Putamen (tissue), 1 donor: Measurements from ENCODE around the gene PRMT5.
"Not testable (repeated sequence)": the region's sequence is repeated elsewhere in the genome, so short reads cannot be mapped to it uniquely, and the experiment has no call there.

Experiments
- DNase-seq: peaks from one replicate; pipeline ENCODE4 v3.0.0-alpha.2; 2016; ENCODE audit warnings: low spot score

Gene PRMT5

GRCh38 chr14:22932146-22932545 is 3.0 kb upstream of the PRMT5 start:
- DNase-seq = no peak

DNA sequence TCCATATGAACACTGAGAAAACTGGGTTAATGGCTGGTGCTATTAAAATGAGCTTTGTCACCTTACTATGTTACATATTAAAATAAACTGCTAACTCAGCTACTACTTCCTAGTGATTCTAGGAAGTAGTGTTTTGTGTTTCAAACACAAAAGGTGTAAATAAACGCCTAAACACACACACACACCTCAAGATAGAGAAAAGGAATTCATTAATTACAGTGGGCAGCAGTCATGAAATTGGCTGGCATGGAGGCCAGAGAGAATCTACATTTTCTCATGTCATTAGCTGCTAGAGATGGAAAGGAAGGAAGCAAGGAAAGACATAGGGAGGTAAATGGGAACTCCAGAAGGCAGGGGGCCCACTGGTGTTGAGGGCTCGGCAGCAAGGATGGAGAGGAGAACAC is 787 bp upstream of the PRMT5 start:
- no peak for DNase-seq

DNA sequence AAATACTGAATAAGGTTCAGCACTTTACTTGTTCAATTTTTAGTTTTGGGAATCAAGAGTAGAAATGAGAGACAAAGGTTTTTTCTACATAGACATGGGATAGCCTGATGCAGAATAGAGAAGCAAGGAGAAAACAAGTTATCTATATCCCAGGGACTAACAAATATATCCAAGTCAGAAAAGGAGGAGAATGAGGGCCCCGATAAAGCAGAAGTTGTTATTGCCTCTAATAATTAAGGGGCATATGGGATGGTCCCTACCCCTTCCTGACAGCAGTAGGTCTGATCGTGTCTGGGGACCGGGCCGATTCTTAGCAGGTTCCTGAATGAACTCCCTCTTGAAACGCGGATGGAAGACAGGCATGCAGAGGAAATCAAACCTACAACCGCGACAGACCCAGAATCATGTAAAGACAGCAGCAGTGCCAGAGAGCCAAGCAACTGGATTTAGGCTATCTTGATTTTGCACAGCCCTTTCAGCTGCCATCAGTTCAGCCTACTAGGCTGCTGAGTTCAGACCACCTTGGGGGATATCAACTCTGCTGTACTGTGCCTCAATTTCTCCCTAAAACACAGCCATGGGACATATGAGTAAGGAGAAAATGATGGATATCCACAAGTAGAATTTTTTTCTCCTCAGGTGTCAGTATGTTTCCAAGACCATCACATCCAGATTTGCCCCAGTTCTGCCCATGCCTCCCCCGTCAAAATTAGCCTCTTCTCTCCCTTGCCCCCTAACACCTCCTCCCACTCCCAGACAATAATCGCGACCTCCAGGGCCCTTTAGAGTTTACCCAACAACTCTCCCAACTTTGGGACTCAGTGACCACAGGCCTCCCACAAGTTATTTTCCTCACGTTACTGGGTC is 706 bp downstream of the PRMT5 start:
- DNase-seq = no peak

- no peak for DNase-seq
Observed at GRCh38 chr14:22926316-22926715, 2.9 kb downstream of the PRMT5 start.

- DNase-seq = no peak
Observed at GRCh38 chr14:22925513-22925912, 3.7 kb downstream of the PRMT5 start.

DNA sequence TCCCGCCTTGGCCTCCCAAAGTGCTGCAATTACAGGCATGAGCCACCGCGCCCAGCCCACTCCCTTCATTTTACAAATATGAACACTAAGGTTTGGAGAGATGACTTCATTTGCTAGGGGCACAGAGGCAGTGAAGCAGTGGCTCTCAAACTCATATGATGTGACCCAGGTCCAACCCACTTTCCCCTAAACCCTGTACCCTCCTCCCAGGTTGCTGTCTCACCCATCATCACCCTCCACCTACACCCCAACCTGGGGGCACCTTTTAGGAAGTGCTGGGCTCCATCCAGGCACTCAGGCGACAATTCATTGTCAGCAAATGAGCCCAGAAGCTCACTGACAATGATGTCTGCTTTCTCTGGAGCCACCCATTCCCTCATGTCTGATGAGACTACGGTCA is 5.4 kb downstream of the PRMT5 start:
- no peak for DNase-seq

GRCh38 chr14:22922294-22922693 is 6.9 kb downstream of the PRMT5 start:
- no peak for DNase-seq

GRCh38 chr14:22920697-22921096 is 8.5 kb downstream of the PRMT5 start:
- no peak for DNase-seq

- DNase-seq = no peak
Observed at GRCh38 chr14:22919601-22919921, 9.6 kb downstream of the PRMT5 start.

DNA sequence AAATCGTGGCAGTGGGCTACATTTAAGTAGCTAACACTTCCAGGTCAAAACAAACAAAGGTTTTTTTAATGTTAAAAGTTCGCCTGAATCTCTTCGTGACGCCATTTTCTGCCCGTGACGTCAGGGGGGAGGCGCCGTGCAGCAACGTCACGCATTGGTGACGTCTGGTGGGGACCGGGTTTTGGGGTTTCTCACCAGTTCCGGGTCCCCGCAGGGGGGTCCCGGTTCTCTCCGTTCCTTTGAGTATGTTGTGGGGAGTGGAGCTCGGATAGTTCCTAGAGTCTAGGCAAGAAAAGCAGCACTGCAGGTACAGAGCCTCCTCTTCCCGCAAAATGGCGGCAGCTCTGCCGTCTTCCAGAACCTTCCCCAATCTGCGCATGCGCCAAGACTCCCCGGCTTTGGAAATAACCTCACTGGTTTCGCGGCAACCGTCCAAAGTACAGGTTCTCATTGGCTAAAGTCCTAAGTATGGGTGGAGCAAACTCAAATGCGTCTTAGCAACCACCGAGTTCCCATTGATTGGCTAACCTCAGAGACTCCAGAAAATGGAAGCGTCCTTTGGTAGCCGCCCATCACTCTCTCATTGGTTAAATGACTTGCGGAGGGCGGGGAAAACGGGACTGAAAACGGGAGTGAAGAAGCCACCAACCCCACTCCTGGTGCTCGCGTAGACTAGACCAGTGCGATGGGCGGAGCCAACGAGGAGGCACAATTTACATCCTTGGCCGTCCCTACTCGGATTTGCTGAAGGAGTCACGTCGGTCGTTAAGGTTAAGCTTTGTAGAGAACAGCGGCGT is 10.2 kb downstream of the PRMT5 start, which contains the start of gene RBM23:
Gene RBM23 (minus strand): TSS at position 346 of the 797 bp plus-strand sequence.
- peak; percentile 100 for DNase-seq

GRCh38 chr14:22915886-22916521 is 13.2 kb downstream of the PRMT5 start:
- DNase-seq = no peak

DNA sequence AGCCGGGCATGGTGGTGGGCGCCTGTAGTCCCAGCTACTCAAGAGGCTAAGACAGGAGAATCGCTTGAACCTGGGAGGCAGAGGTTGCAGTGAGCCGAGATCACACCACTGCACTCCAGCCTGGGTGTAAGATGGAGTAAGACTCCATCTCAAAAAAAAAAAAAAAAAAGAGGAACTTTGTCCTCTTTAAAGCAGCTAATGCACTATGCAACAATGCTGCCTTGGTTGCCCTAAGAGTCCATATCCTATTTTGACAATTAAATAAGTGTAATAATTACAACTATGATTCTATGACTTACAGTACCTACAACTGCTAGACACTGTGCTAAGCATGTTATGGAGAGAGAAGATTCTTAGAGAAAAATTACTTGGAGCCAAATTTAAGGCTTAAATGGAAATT is 14.3 kb downstream of the PRMT5 start:
- DNase-seq = not testable (repeated sequence)

DNA sequence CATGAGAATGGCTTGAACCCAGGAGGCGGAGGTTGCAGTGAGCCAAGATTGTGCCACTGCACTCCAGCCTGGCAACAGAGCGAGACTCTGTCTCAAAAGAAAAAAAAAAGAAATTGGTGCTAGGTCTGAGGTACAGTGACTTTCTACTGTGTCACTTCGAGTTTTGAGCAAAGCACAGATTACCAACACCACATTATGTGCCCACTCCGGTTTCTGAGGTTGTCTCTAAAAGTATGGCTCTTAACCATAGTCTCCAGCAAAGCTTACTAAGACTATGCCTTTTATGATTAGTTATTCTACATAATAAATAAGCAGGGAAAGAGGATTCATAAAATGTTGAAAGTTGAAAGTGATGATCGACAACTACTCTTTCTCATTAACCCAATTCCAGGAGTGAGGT is 18.3 kb downstream of the PRMT5 start:
- DNase-seq = no peak

DNA sequence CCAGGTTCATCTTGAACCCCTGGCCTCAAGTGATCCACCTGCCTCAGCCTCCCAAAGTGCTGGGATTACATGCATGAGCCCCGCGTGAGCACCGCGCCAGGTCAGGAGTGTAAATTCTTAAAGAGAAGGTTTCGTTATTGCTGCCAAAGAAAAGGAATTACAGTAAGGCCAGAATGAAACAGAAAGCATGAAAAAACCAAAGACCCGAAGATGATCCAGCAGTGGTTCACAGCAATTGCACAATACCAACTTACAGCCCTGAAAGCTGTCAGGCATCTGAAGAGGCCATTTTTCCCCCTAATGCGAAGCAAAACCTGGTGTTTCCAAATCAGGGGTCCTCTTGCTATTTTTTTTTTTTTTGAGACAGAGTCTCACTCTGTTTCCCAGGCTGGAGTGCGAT is 20.6 kb downstream of the PRMT5 start:
- DNase-seq = no peak

- no peak for DNase-seq
Observed at GRCh38 chr14:22907429-22907828, 21.7 kb downstream of the PRMT5 start.

- DNase-seq = no peak
Observed at GRCh38 chr14:22906073-22906472, 23.1 kb downstream of the PRMT5 start.

DNA sequence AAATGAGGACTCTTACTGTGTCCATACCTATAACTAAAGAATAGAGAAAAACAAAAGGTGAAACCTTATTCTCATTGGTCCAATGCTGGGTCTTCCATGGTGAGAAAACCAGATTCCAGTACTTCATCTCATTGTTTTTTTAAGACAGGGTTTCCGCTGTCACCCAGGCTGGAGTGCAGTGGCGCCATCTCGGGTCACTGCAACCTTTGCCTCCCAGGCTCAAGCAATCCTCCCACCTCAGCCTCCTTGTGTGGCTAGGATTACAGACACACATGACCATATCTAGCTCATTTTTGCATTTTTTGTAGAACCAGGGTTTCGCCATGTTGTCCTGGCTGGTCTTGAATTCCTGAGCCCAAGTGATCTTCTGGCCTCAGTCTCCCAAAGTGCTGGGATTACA is 23.5 kb downstream of the PRMT5 start:
- DNase-seq = no peak

- DNase-seq = no peak
Observed at GRCh38 chr14:22903742-22904087, 25.5 kb downstream of the PRMT5 start.

DNA sequence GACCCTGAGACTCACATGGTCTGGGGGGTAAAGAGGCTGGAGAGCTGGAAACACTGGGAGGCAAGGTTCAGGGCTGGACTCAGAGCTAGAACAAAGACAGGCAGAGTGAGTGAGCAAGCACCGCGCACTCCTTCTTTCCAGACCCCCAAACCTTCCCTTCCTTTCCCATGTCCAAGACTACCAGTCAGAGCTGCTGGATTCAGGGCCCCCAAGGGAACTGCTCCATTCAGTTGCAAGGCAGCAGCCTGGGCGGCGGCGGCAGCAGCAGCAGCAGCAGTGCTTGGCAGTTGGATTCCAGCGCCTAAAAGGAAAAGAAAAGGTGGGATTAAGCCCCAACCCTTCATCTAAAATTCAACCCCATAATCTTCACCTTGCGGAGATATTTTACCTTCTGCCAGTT is 27.4 kb downstream of the PRMT5 start:
- DNase-seq = no peak

GRCh38 chr14:22900081-22900799 is 28.9 kb downstream of the PRMT5 start:
- no peak for DNase-seq

DNA sequence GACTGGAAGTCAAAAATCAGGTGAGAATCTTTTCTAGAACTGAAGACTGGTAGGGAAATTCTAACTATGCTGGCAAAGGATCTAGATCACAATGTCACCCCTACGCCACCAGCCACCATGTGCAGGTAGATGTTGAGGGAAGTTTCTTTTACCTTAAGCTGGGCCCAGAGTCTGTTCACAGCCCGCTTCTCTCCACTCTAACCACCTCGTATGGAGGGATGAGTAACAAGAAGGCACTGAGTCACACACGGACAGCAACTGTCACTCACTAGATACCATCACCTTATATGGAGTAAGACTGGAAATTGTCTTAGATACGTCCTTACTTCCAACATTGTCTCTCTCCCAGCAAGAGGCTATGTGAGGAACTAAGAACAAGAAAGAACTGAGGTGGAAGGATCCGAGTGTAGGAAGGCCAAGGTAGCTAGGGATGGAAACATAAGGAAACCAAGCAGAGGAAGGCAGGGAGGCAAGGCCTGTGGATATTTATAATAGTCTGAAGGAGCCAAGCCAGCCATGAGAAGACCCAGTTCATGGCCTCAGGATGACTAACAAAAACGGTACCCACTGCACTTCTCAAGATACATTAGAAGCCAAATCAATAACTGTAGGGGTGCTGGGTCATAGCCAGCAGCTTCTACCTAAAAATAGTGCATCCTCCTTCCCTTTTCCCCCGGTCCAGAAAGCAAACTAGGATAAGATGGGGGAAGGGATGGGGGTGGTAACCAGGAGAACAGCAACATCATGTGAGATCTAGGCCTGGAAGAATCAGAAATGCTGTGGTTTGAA is 30.7 kb downstream of the PRMT5 start:
- DNase-seq = no peak

GRCh38 chr14:22897357-22897756 is 31.8 kb downstream of the PRMT5 start:
- DNase-seq = no peak
